SK-N-SH (cell line): ENCODE data around the gene C2orf69. TPM values are rescaled to one million over a fixed set of nuclear protein-coding genes. Genes with fewer than 3 reads are reported as not detected.

ENCODE experiments used
- CTCF ChIA-PET: fragments of 300-600, 350-600 bp; formaldehyde crosslinking; extraction: SDS; loops from one replicate; lab custom pipeline; 2021; lab: Yijun Ruan, JAX
- POLR2A ChIA-PET: fragments of 350-600 bp; sonication (Branson Sonifier 250); formaldehyde crosslinking; extraction: SDS; loops from one replicate; lab custom pipeline; 2020; ENCODE audit warnings: antibody characterized with exemption, inconsistent platforms; lab: Yijun Ruan, JAX
- DNase-seq: peaks from one replicate; pipeline ENCODE4 v3.0.0; 2012
- H2AFZ ChIP-seq: fragments of 200-600 bp; sonication (generic); 2 replicates; pipeline ENCODE4 v1.8.1; 2016; ENCODE audit warnings: antibody characterized with exemption, mild to moderate bottlenecking, low read depth
- H3F3A ChIP-seq: fragments of 200-600 bp; sonication (generic); replicated peaks from 2 replicates; pipeline ENCODE3; 2016; ENCODE audit warnings: antibody characterized with exemption, mild to moderate bottlenecking; ENCODE audit not compliant: insufficient read depth
- H3K27ac ChIP-seq, 2 experiments: fragments of 200-500 bp in 1 of 2; fragments of 200-600 bp in 1 of 2; sonication (Bioruptor generic) in 1 of 2; sonication (generic), shearing (Covaris generic) in 1 of 2; 2 replicates each; pipeline versions ENCODE4 v1.5.1 to v1.6.1; 2014 to 2016; ENCODE audit warnings: low read depth in 2 of 2, inconsistent platforms in 1 of 2, low read length in 1 of 2, mild to moderate bottlenecking in 1 of 2, mixed read lengths in 1 of 2
- H3K27me3 ChIP-seq: fragments of 200-600 bp; sonication (generic), shearing (Covaris generic); 2 replicates; pipeline ENCODE4 v1.6.1; 2016; ENCODE audit warnings: mixed run types; ENCODE audit not compliant: insufficient read depth
- H3K36me3 ChIP-seq, 2 experiments: fragments of 200-500 bp in 1 of 2; fragments of 200-600 bp in 1 of 2; sonication (Bioruptor generic) in 1 of 2; sonication (generic) in 1 of 2; replicated peaks in 1 of 2; 2 replicates each; pipeline versions ENCODE3 to v1.5.1; 2014 to 2016; ENCODE audit warnings: low read length in 1 of 2, mild to moderate bottlenecking in 1 of 2; ENCODE audit not compliant: insufficient read depth in 2 of 2, control insufficient read depth in 1 of 2
- H3K4me1 ChIP-seq, 2 experiments: fragments of 200-500 bp in 1 of 2; fragments of 200-600 bp in 1 of 2; sonication (Bioruptor generic) in 1 of 2; sonication (generic), shearing (Covaris generic) in 1 of 2; 2 replicates each; pipeline versions ENCODE4 v1.5.1 to v1.6.1; 2014 to 2016; ENCODE audit warnings: low read depth in 1 of 2, low read length in 1 of 2, mixed run types in 1 of 2; ENCODE audit not compliant: insufficient read depth in 2 of 2, control insufficient read depth in 1 of 2
- H3K4me2 ChIP-seq: fragments of 200-600 bp; sonication (generic), shearing (Covaris generic); 2 replicates; pipeline ENCODE4 v1.6.1; 2017; ENCODE audit warnings: mixed run types
- H3K4me3 ChIP-seq, 2 experiments: fragments of 200-500 bp in 1 of 2; fragments of 200-600 bp in 1 of 2; sonication (Bioruptor generic) in 1 of 2; sonication (generic), shearing (Covaris generic) in 1 of 2; 2 replicates each; pipeline versions ENCODE4 v1.5.1 to v1.8.1; 2014 to 2016; ENCODE audit warnings: low read depth in 2 of 2, inconsistent platforms in 1 of 2, low read length in 1 of 2, mild to moderate bottlenecking in 1 of 2, mixed read lengths in 1 of 2, moderate library complexity in 1 of 2
- H3K79me2 ChIP-seq: fragments of 200-600 bp; sonication (generic); 2 replicates; pipeline ENCODE4 v1.8.1; 2017; ENCODE audit warnings: mild to moderate bottlenecking; ENCODE audit not compliant: insufficient read depth
- H3K9ac ChIP-seq: fragments of 200-600 bp; sonication (generic); 2 replicates; pipeline ENCODE4 v1.6.1; 2017; ENCODE audit warnings: mixed run types
- H3K9me2 ChIP-seq: fragments of 200-600 bp; sonication (generic); 2 replicates; pipeline ENCODE4 v1.6.1; 2017; ENCODE audit warnings: mixed run types
- H3K9me3 ChIP-seq: fragments of 200-600 bp; sonication (generic); 2 replicates; pipeline ENCODE4 v1.6.1; 2017; ENCODE audit warnings: mixed run types, mild to moderate bottlenecking, moderate library complexity
- H4K20me1 ChIP-seq: fragments of 200-600 bp; sonication (generic); 2 replicates; pipeline ENCODE4 v1.6.1; 2017; ENCODE audit warnings: mild to moderate bottlenecking, mixed run types; ENCODE audit not compliant: insufficient read depth
- CTCF ChIP-seq: fragments of 200-600 bp; sonication (generic); IDR thresholded peaks from 2 replicates; pipeline ENCODE4 v1.6.1; 2017; ENCODE audit warnings: antibody characterized with exemption, mild to moderate bottlenecking, moderate library complexity
- EZH2phosphoT487 ChIP-seq: fragments of 200-600 bp; sonication (generic); IDR thresholded peaks from 2 replicates; pipeline ENCODE4 v1.6.1; 2017; ENCODE audit warnings: low read depth, mixed run types, mild to moderate bottlenecking, antibody characterized with exemption, moderate library complexity, borderline replicate concordance
- IRF3 ChIP-seq: fragments of 150-350 bp; IDR thresholded peaks from 2 replicates; pipeline ENCODE4 v1.6.1; 2016; ENCODE audit warnings: mild to moderate bottlenecking, low read depth, low read length
- JUND ChIP-seq: IDR thresholded peaks from 2 replicates; pipeline ENCODE4 v1.4.0; 2012
- MAX ChIP-seq: IDR thresholded peaks from 2 replicates; pipeline ENCODE4 v1.4.0; 2012; ENCODE audit warnings: low read depth
- MXI1 ChIP-seq: IDR thresholded peaks from 2 replicates; pipeline ENCODE4 v1.6.1; 2012; ENCODE audit warnings: mild to moderate bottlenecking, low read depth, low read length, improper control_type of control experiment
- PBX3 ChIP-seq: IDR thresholded peaks from 2 replicates; pipeline ENCODE4; 2012
- RAD21 ChIP-seq: IDR thresholded peaks from 2 replicates; pipeline ENCODE4 v1.6.1; 2012; ENCODE audit warnings: mild to moderate bottlenecking, low read length
- RCOR1 ChIP-seq: fragments of 150-350 bp; IDR thresholded peaks from 2 replicates; pipeline ENCODE4 v1.6.1; 2017; ENCODE audit warnings: antibody characterized with exemption, low read length
- RFX5 ChIP-seq: IDR thresholded peaks from 2 replicates; pipeline ENCODE4 v1.6.1; 2012; ENCODE audit warnings: mild to moderate bottlenecking, improper control_type of control experiment, low read length
- SIN3A ChIP-seq: IDR thresholded peaks from 2 replicates; pipeline ENCODE4 v1.6.1; 2012; ENCODE audit warnings: low read depth, mild to moderate bottlenecking, low read length, moderate library complexity, borderline replicate concordance
- SMC3 ChIP-seq: IDR thresholded peaks from 2 replicates; pipeline ENCODE4 v1.6.1; 2012; ENCODE audit warnings: low read depth, low read length, improper control_type of control experiment
- TEAD4 ChIP-seq: IDR thresholded peaks from 2 replicates; pipeline ENCODE4 v1.4.0; 2012; ENCODE audit warnings: mild to moderate bottlenecking, borderline replicate concordance; ENCODE audit not compliant: insufficient read depth
- USF1 ChIP-seq: IDR thresholded peaks from 2 replicates; pipeline ENCODE4 v1.4.0; 2012; ENCODE audit warnings: low read depth, borderline replicate concordance
- USF2 ChIP-seq: fragments of 150-350 bp; IDR thresholded peaks from 2 replicates; pipeline ENCODE4 v1.6.1; 2017; ENCODE audit warnings: antibody characterized with exemption, low read length, low read depth, borderline replicate concordance
- YY1 ChIP-seq: IDR thresholded peaks from 2 replicates; pipeline ENCODE4 v1.4.0; 2012; ENCODE audit warnings: low read depth, mild to moderate bottlenecking
- WGBS: methylation state at CpG from one replicate; pipeline ENCODE4 v1.1.6; 2017; ENCODE audit warnings: low lambda C conversion rate; 5-methylcytosine and 5-hydroxymethylcytosine counted together
- polyA plus RNA-seq, 3 experiments: library from polyadenylated mRNA; depleted of rRNA; stranded (reverse); fragments of >200 nt; gene quantifications; 2 replicates each; pipeline ENCODE4 v1.2.3, GENCODE V29; 2012

Gene C2orf69
- polyA plus RNA-seq, 1 of the 3 experiments (the other 2 are of a cell fraction) = 1.8 TPM

GRCh38 chr2:199951023-199951422, 39.9 kb downstream of the C2orf69 start:
- H3K9me2 ChIP-seq = no peaks in the 10 kb centered on the region
- peaks cover 2 to 12% of the 10 kb centered on the region in 2 experiments; a peak in 2 of 4 replicates for H3K4me1 ChIP-seq
- no peak overlapping the region for H3K4me3 ChIP-seq
- H3K79me2 ChIP-seq = peaks cover 69% of the 10 kb centered on the region
- peaks cover 23% of the 10 kb centered on the region for H3F3A ChIP-seq
- H4K20me1 ChIP-seq = no peaks in the 10 kb centered on the region; the same call in 1 of the 2 replicates
- no peak for DNase-seq
- H3K36me3 ChIP-seq = peaks cover 31 to 49% of the 10 kb centered on the region in 2 experiments
- no peak overlapping the region for H3K27ac ChIP-seq
- 89% methylated on average over 1 of the region's 1 CpG for WGBS
- H3K27me3 ChIP-seq = no peaks in the 10 kb centered on the region
- TF ChIP-seq MAX (no peak), USF1 (no peak), EZH2phosphoT487 (no peak), IRF3 (no peak), TEAD4 (no peak), MXI1 (no peak), RCOR1 (no peak), JUND (no peak), SIN3A (no peak), RAD21 (no peak), RFX5 (no peak), YY1 (no peak), PBX3 (no peak), SMC3 (no peak), CTCF (no peak), USF2 (no peak)
- no peak overlapping the region for H3K4me2 ChIP-seq
- H2AFZ ChIP-seq = no peak overlapping the region
- H3K9ac ChIP-seq = no peak overlapping the region
- H3K9me3 ChIP-seq = no peaks in the 10 kb centered on the region
- ChIA-PET POLR2A (no interaction called here), CTCF (interaction anchor here (0.9 to 1.0 kb wide), 2 partner anchors 8 to 11 kb away, joined by 3 read pairs; no protein-coding TSS in a partner anchor)
